ENCODE results near the gene STIM1. TPM values are rescaled to one million over a fixed set of nuclear protein-coding genes. Genes with fewer than 3 reads are reported as not detected.

STIM1 gene
- total RNA-seq, 1 experiment from 2014 or later: 15.2 TPM

GRCh38 chr11:3952715-3953114 is 97.3 kb downstream of the STIM1 start:
- H4K8ac ChIP-seq (replicated peaks; ENCODE audit: insufficient read length, low read depth, low read length): no peak overlapping the region
- no peaks in the 10 kb centered on the region for H3K36me3 Mint-ChIP-seq (ENCODE audit: insufficient read depth in 1 of 3, low read depth in 3 of 3)
- H3K14ac ChIP-seq (ENCODE audit: insufficient read depth, low read length): no peak overlapping the region
- no peak overlapping the region for H3K27ac ChIP-seq (ENCODE audit: insufficient read length, low read depth, low read length)
- no peak for DNase-seq
- H4K20me1 ChIP-seq (ENCODE audit: control insufficient read depth, insufficient read depth, insufficient read length): no peaks in the 10 kb centered on the region
- H2AFZ ChIP-seq (ENCODE audit: low read length): no peak overlapping the region
- peak overlapping the region in 1 of 3 experiments; percentile 21; a peak in 2 of 7 replicates for H3K27ac Mint-ChIP-seq
- H3K79me2 ChIP-seq (ENCODE audit: insufficient read depth, low read length): no peaks in the 10 kb centered on the region
- no peaks in the 10 kb centered on the region for H3K27me3 Mint-ChIP-seq (ENCODE audit: low read depth)
- H3K4me2 ChIP-seq (ENCODE audit: insufficient read depth, insufficient read length, low read length): no peak overlapping the region
- no peak overlapping the region for H3K18ac ChIP-seq (ENCODE audit: insufficient read length, low read depth, low read length)
- no peak overlapping the region for H3K56ac ChIP-seq (ENCODE audit: insufficient read length, low read depth, low read length)
- no peaks in the 10 kb centered on the region for H3K27me3 ChIP-seq (ENCODE audit: insufficient read depth, low read length)
- no peak overlapping the region for H3K4ac ChIP-seq (ENCODE audit: low read depth, low read length)
- H3K9ac ChIP-seq (ENCODE audit: extremely low read depth, insufficient read length, low read length): no peak overlapping the region
- no peak overlapping the region; a peak in 1 of 5 replicates for H3K4me3 Mint-ChIP-seq
- H3K23me2 ChIP-seq (ENCODE audit: insufficient read length, low read depth, low read length, poor library complexity, severe bottlenecking): no peaks in the 10 kb centered on the region
- H4K5ac ChIP-seq (ENCODE audit: insufficient read length, low read depth, low read length): no peak overlapping the region
- no peak overlapping the region for H4K91ac ChIP-seq (ENCODE audit: insufficient read length, low read depth, low read length)
- no peak overlapping the region for H2BK5ac ChIP-seq (ENCODE audit: insufficient read length, low read length)
- H2BK12ac ChIP-seq (ENCODE audit: insufficient read length, low read depth, low read length): no peak overlapping the region
- H2BK20ac ChIP-seq (ENCODE audit: low read depth, low read length, poor library complexity, severe bottlenecking): no peak overlapping the region
- TF ChIP-seq, protein P1, sequence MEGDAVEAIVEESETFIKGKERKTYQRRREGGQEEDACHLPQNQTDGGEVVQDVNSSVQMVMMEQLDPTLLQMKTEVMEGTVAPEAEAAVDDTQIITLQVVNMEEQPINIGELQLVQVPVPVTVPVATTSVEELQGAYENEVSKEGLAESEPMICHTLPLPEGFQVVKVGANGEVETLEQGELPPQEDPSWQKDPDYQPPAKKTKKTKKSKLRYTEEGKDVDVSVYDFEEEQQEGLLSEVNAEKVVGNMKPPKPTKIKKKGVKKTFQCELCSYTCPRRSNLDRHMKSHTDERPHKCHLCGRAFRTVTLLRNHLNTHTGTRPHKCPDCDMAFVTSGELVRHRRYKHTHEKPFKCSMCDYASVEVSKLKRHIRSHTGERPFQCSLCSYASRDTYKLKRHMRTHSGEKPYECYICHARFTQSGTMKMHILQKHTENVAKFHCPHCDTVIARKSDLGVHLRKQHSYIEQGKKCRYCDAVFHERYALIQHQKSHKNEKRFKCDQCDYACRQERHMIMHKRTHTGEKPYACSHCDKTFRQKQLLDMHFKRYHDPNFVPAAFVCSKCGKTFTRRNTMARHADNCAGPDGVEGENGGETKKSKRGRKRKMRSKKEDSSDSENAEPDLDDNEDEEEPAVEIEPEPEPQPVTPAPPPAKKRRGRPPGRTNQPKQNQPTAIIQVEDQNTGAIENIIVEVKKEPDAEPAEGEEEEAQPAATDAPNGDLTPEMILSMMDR (conservative IDR thresholded peaks at IDR 0.05): no peak
- H3K79me1 ChIP-seq (ENCODE audit: insufficient read depth, low read depth, low read length, poor library complexity, severe bottlenecking): no peaks in the 10 kb centered on the region
- H2AK5ac ChIP-seq (ENCODE audit: insufficient read length, low read length): no peak overlapping the region
- H3T11ph ChIP-seq (ENCODE audit: low read length): no peak overlapping the region
- no peak overlapping the region for H2BK15ac ChIP-seq (ENCODE audit: low read depth, low read length)
- no peak overlapping the region for H3K23ac ChIP-seq (ENCODE audit: insufficient read length, low read depth, low read length)
- no peaks in the 10 kb centered on the region for H3K9me3 ChIP-seq (ENCODE audit: control insufficient read depth, low read depth, low read length)
- no peak overlapping the region for H2BK120ac ChIP-seq (ENCODE audit: low read depth, low read length, poor library complexity, severe bottlenecking)
- H3K4me1 Mint-ChIP-seq: peaks cover 8 to 11% of the 10 kb centered on the region in 2 experiments
- no peaks in the 10 kb centered on the region for H3K9me3 Mint-ChIP-seq
- H3K4me1 ChIP-seq (ENCODE audit: insufficient read depth, low read length): no peaks in the 10 kb centered on the region; the same call in 1 of the 2 replicates

Data from H9 (cell line).